K562 (cell line): ENCODE results near the gene CRYBA4. TPM values are rescaled to one million over a fixed set of nuclear protein-coding genes. Genes with fewer than 3 reads are reported as not detected.

Experiments used
- ARID4B ChIP-seq: sonication (generic); formaldehyde crosslinking; IDR thresholded peaks from 2 replicates; pipeline ENCODE4 v1.8.0; 2022; ENCODE audit warnings: mild to moderate bottlenecking, missing genetic modification reagents
- CBX1 ChIP-seq: sonication (generic); IDR thresholded peaks from 2 replicates; pipeline ENCODE4 v1.6.1; 2016; ENCODE audit warnings: antibody characterized with exemption, low read depth, mild to moderate bottlenecking
- CHCHD3 ChIP-seq: fragments of 250-450 bp; sonication (Bioruptor Pico); IDR thresholded peaks from 2 replicates; pipeline ENCODE4 v2.1.2; 2022; ENCODE audit warnings: mild to moderate bottlenecking
- DPF2 ChIP-seq: fragments of 450-650 bp; IDR thresholded peaks from 2 replicates; pipeline ENCODE4 v1.6.1; 2016
- ERF ChIP-seq: fragments of 450-650 bp; formaldehyde crosslinking; IDR thresholded peaks from 2 replicates; pipeline ENCODE4 v1.4.0; 2020; ENCODE audit warnings: mild to moderate bottlenecking, mixed read lengths
- ESRRA ChIP-seq: fragments of 450-650 bp; IDR thresholded peaks from 2 replicates; pipeline ENCODE4 v1.6.1; 2014; ENCODE audit warnings: low read depth, mild to moderate bottlenecking, moderate library complexity, borderline replicate concordance
- FOXA1 ChIP-seq: fragments of 450-650 bp; IDR thresholded peaks from 2 replicates; pipeline ENCODE4 v1.6.1; 2016; ENCODE audit warnings: mild to moderate bottlenecking, borderline replicate concordance
- FOXO4 ChIP-seq: fragments of 450-650 bp; formaldehyde crosslinking; IDR thresholded peaks from 2 replicates; pipeline ENCODE4 v1.4.0; 2020; ENCODE audit warnings: mild to moderate bottlenecking, moderate library complexity
- GATAD2B ChIP-seq: fragments of 450-650 bp; IDR thresholded peaks from 2 replicates; pipeline ENCODE4 v1.6.1; 2017; ENCODE audit warnings: mild to moderate bottlenecking, borderline replicate concordance
- HEY1 ChIP-seq: fragments of 250-450 bp; sonication (Bioruptor Pico); IDR thresholded peaks from 2 replicates; pipeline ENCODE4 v1.5.0; 2020; ENCODE audit warnings: mild to moderate bottlenecking, moderate library complexity, borderline replicate concordance
- HNRNPLL ChIP-seq: fragments of 200-400 bp; formaldehyde crosslinking; IDR thresholded peaks from 2 replicates; pipeline ENCODE4 v1.6.1; 2017; ENCODE audit warnings: low read length, low read depth, mild to moderate bottlenecking; ENCODE audit not compliant: poor library complexity, severe bottlenecking
- NFIC ChIP-seq: fragments of 450-650 bp; IDR thresholded peaks from 2 replicates; pipeline ENCODE4 v1.6.1; 2017; ENCODE audit warnings: mild to moderate bottlenecking, inconsistent platforms
- NR2F6 ChIP-seq: fragments of 450-650 bp; formaldehyde crosslinking; IDR thresholded peaks from 2 replicates; pipeline ENCODE4 v1.4.0; 2020; ENCODE audit warnings: mild to moderate bottlenecking
- RFX1 ChIP-seq: fragments of 450-650 bp; IDR thresholded peaks from 2 replicates; pipeline ENCODE4 v1.6.1; 2016; ENCODE audit warnings: mild to moderate bottlenecking, moderate library complexity
- SIN3A ChIP-seq, 2 experiments: fragments of 150-350 bp in 1 of 2; IDR thresholded peaks; 2 replicates each; pipeline ENCODE4 v1.6.1; 2011 to 2016; ENCODE audit warnings: borderline replicate concordance in 2 of 2, low read depth in 2 of 2, low read length in 2 of 2, mild to moderate bottlenecking in 2 of 2, moderate library complexity in 2 of 2; ENCODE audit not compliant: control insufficient read depth in 1 of 2
- SIRT6 ChIP-seq: IDR thresholded peaks from one replicate; pipeline ENCODE4 v1.6.1; 2012; ENCODE audit warnings: low read depth, mild to moderate bottlenecking, control low read depth, inconsistent platforms, low read length, moderate library complexity
- SMAD3 ChIP-seq: fragments of 450-650 bp; formaldehyde crosslinking; conservative IDR thresholded peaks from 2 replicates; pipeline ENCODE4 v1.4.0; 2020; ENCODE audit warnings: mild to moderate bottlenecking
- TAF15 ChIP-seq: fragments of 200-400 bp; formaldehyde crosslinking; IDR thresholded peaks from 2 replicates; pipeline ENCODE4 v1.6.1; 2017; ENCODE audit warnings: mild to moderate bottlenecking, low read depth, low read length, moderate library complexity
- TCF7L2 ChIP-seq: fragments of 150-350 bp; IDR thresholded peaks from 2 replicates; pipeline ENCODE4 v1.6.1; 2016; ENCODE audit warnings: low read depth, mild to moderate bottlenecking, low read length, moderate library complexity
- ZNF121 ChIP-seq: sonication (generic); formaldehyde crosslinking; conservative IDR thresholded peaks from 2 replicates; pipeline ENCODE4 v1.8.0; 2022; ENCODE audit warnings: missing genetic modification reagents
- ZNF263 ChIP-seq: sonication (generic); formaldehyde crosslinking; IDR thresholded peaks from 2 replicates; pipeline ENCODE4 v1.8.0; 2022; ENCODE audit warnings: mild to moderate bottlenecking, missing genetic modification reagents, borderline replicate concordance
- ZNF347 ChIP-seq: fragments of 450-650 bp; formaldehyde crosslinking; IDR thresholded peaks from 2 replicates; pipeline ENCODE4 v1.4.0; 2020; ENCODE audit warnings: low read depth, mild to moderate bottlenecking, moderate library complexity
- ZNF507 ChIP-seq: conservative IDR thresholded peaks from 2 replicates; pipeline ENCODE4 v1.6.1; 2017; ENCODE audit warnings: missing genetic modification characterization, missing compliant biosample characterization
- polyA plus RNA-seq, 8 experiments: library from polyadenylated mRNA; depleted of rRNA in 4 of 8; stranded (reverse) in 5 of 8; unstranded in 3 of 8; fragments of >200 nt; fragmentation: Nextera tagmentation in 2 of 8; fragmentation: Illumina TruSeq in 1 of 8; extraction: Ambion mirVana in 2 of 8; extraction: Trizol in 1 of 8; gene quantifications; 2 replicates each; pipeline versions ENCODE4 v1.2.1 to v1.2.3, GENCODE V29; 2011 to 2014; ENCODE audit warnings: inconsistent platforms in 1 of 8, missing spikeins in 1 of 8
- total RNA-seq, 7 experiments: library from RNA; depleted of rRNA in 6 of 7; stranded (reverse); fragments of >200 nt in 6 of 7; fragmentation: Illumina TruSeq in 2 of 7; extraction: Trizol in 2 of 7; gene quantifications; 2 replicates each; pipeline versions ENCODE4 v1.2.1 to v1.2.3, GENCODE V29; 2011 to 2021; ENCODE audit warnings: low replicate concordance in 1 of 7

The CRYBA4 gene
- total and polyA plus RNA-seq, 9 of the 15 experiments (the other 6 are each of a cell fraction or from before 2014, with no cell fraction given), result 0.59 to 3.3 (median 1.6) TPM

- no peak for TF ChIP-seq RFX1
- no peak for TF ChIP-seq ZNF263
- TF ChIP-seq ARID4B (CRISPR knock-in tag), result no peak
- TF ChIP-seq TAF15, result no peak
- TF ChIP-seq ZNF121 (CRISPR knock-in tag), result no peak
- no peak for TF ChIP-seq HEY1
- TF ChIP-seq ERF (CRISPR knock-in tag), result no peak
- TF ChIP-seq NFIC, result peak; percentile 40
- TF ChIP-seq DPF2, result peak; percentile 90
- no peak for TF ChIP-seq ZNF507
- TF ChIP-seq GATAD2B, result no peak
- no peak for TF ChIP-seq SMAD3 (CRISPR knock-in tag)
- no peak for TF ChIP-seq NR2F6
- no peak for TF ChIP-seq SIRT6
- no peak for TF ChIP-seq ESRRA
- TF ChIP-seq SIN3A (IDR thresholded peaks at IDR 0.05; ENCODE audit: borderline replicate concordance in 2 of 2, control insufficient read depth in 1 of 2, low read depth in 2 of 2, low read length in 2 of 2), result no peak
- no peak for TF ChIP-seq CHCHD3 (CRISPR knock-in tag)
- TF ChIP-seq TCF7L2, result no peak
- no peak for TF ChIP-seq FOXA1
- TF ChIP-seq CBX1, result no peak
- no peak for TF ChIP-seq FOXO4 (CRISPR knock-in tag)
- TF ChIP-seq HNRNPLL, result no peak
- TF ChIP-seq ZNF347, result no peak
Observed at GRCh38 chr22:26617271-26618199, 4.2 kb upstream of the CRYBA4 start, which contains the start of gene CRYBB1 (continued).
